K562 (cell line): ENCODE results near the gene MTG2. TPM values are rescaled to one million over a fixed set of nuclear protein-coding genes. Genes with fewer than 3 reads are reported as not detected.

Experiments used
- DPF2 ChIP-seq: fragments of 450-650 bp; IDR thresholded peaks from 2 replicates; pipeline ENCODE4 v1.6.1; 2016
- EHMT2 ChIP-seq: fragments of 450-650 bp; IDR thresholded peaks from 2 replicates; pipeline ENCODE4 v1.6.1; 2018; ENCODE audit warnings: antibody characterized with exemption
- FOXP4 ChIP-seq: sonication (generic); formaldehyde crosslinking; IDR thresholded peaks from 2 replicates; pipeline ENCODE4 v1.8.0; 2022; ENCODE audit warnings: mild to moderate bottlenecking, missing genetic modification reagents, borderline replicate concordance
- MEF2A ChIP-seq: IDR thresholded peaks from 2 replicates; pipeline ENCODE4 v1.6.1; 2011; ENCODE audit warnings: low read depth, mild to moderate bottlenecking, low read length, moderate library complexity; ENCODE audit not compliant: control insufficient read depth
- PHTF2 ChIP-seq: fragments of 250-450 bp; sonication (Bioruptor Pico); IDR thresholded peaks from 2 replicates; pipeline ENCODE4 v1.5.0; 2021; ENCODE audit warnings: mild to moderate bottlenecking
- RBM15 ChIP-seq: fragments of 200-400 bp; formaldehyde crosslinking; IDR thresholded peaks from 2 replicates; pipeline ENCODE4 v1.6.1; 2018; ENCODE audit warnings: mild to moderate bottlenecking, low read length, moderate library complexity; ENCODE audit not compliant: insufficient read depth
- TAF9B ChIP-seq: fragments of 450-650 bp; IDR thresholded peaks from 2 replicates; pipeline ENCODE4 v1.6.1; 2018; ENCODE audit warnings: mild to moderate bottlenecking; ENCODE audit not compliant: partially characterized antibody
- ZBTB11 ChIP-seq, 3 experiments: fragments of 200-800 bp in 1 of 3; fragments of 250-450 bp in 1 of 3; fragments of 450-650 bp in 1 of 3; sonication (Bioruptor Pico) in 1 of 3; sonication (Bioruptor generic) in 1 of 3; formaldehyde crosslinking in 1 of 3; IDR thresholded peaks; 2 replicates each; pipeline versions ENCODE4 v1.6.1 to v1.8.0; 2016 to 2022; ENCODE audit warnings: mild to moderate bottlenecking in 2 of 3, missing genetic modification characterization in 2 of 3, missing compliant biosample characterization in 1 of 3, moderate library complexity in 1 of 3
- ZFX ChIP-seq: sonication (generic); formaldehyde crosslinking; IDR thresholded peaks from 2 replicates; pipeline ENCODE4 v1.8.0; 2022; ENCODE audit warnings: mild to moderate bottlenecking, missing genetic modification reagents, moderate library complexity
- ZNF12 ChIP-seq: sonication (generic); formaldehyde crosslinking; IDR thresholded peaks from 2 replicates; pipeline ENCODE4 v1.4.0; 2020; ENCODE audit warnings: mild to moderate bottlenecking, missing genetic modification reagents
- ZNF280B ChIP-seq: fragments of 250-450 bp; sonication (Bioruptor Pico); IDR thresholded peaks from 2 replicates; pipeline ENCODE4 v1.5.1; 2021; ENCODE audit warnings: mild to moderate bottlenecking
- ZNF398 ChIP-seq: fragments of 250-450 bp; sonication (Bioruptor Pico); IDR thresholded peaks from 2 replicates; pipeline ENCODE4 v1.8.0; 2021; ENCODE audit warnings: moderate library complexity, mild to moderate bottlenecking, inconsistent platforms
- polyA plus RNA-seq, 8 experiments: library from polyadenylated mRNA; depleted of rRNA in 4 of 8; stranded (reverse) in 5 of 8; unstranded in 3 of 8; fragments of >200 nt; fragmentation: Nextera tagmentation in 2 of 8; fragmentation: Illumina TruSeq in 1 of 8; extraction: Ambion mirVana in 2 of 8; extraction: Trizol in 1 of 8; gene quantifications; 2 replicates each; pipeline versions ENCODE4 v1.2.1 to v1.2.3, GENCODE V29; 2011 to 2014; ENCODE audit warnings: inconsistent platforms in 1 of 8, missing spikeins in 1 of 8
- total RNA-seq, 7 experiments: library from RNA; depleted of rRNA in 6 of 7; stranded (reverse); fragments of >200 nt in 6 of 7; fragmentation: Illumina TruSeq in 2 of 7; extraction: Trizol in 2 of 7; gene quantifications; 2 replicates each; pipeline versions ENCODE4 v1.2.1 to v1.2.3, GENCODE V29; 2011 to 2021; ENCODE audit warnings: low replicate concordance in 1 of 7
- TF ChIP-seq, protein P1 (sequence below): fragments of 450-650 bp; IDR thresholded peaks from 2 replicates; pipeline ENCODE4 v1.7.1; 2018; ENCODE audit warnings: mild to moderate bottlenecking, low read depth; ENCODE audit not compliant: partially characterized antibody

Gene MTG2
- total and polyA plus RNA-seq, 9 of the 15 experiments (the other 6 are each of a cell fraction or from before 2014, with no cell fraction given) = 8.7 to 67.5 (median 44.5) TPM

- TF ChIP-seq PHTF2 (CRISPR knock-in tag) = no peak
- no peak for TF ChIP-seq RBM15
- peak; percentile 94 for TF ChIP-seq ZFX (CRISPR knock-in tag)
- TF ChIP-seq, protein P1, sequence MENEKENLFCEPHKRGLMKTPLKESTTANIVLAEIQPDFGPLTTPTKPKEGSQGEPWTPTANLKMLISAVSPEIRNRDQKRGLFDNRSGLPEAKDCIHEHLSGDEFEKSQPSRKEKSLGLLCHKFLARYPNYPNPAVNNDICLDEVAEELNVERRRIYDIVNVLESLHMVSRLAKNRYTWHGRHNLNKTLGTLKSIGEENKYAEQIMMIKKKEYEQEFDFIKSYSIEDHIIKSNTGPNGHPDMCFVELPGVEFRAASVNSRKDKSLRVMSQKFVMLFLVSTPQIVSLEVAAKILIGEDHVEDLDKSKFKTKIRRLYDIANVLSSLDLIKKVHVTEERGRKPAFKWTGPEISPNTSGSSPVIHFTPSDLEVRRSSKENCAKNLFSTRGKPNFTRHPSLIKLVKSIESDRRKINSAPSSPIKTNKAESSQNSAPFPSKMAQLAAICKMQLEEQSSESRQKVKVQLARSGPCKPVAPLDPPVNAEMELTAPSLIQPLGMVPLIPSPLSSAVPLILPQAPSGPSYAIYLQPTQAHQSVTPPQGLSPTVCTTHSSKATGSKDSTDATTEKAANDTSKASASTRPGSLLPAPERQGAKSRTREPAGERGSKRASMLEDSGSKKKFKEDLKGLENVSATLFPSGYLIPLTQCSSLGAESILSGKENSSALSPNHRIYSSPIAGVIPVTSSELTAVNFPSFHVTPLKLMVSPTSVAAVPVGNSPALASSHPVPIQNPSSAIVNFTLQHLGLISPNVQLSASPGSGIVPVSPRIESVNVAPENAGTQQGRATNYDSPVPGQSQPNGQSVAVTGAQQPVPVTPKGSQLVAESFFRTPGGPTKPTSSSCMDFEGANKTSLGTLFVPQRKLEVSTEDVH = peak; percentile 91
- no peak for TF ChIP-seq MEF2A
- TF ChIP-seq ZNF12 = peak; percentile 83
- no peak for TF ChIP-seq ZNF398 (CRISPR knock-in tag)
- TF ChIP-seq ZBTB11 (CRISPR knock-in tag; IDR thresholded peaks at IDR 0.05) = peak; percentile 62 to 94 (median 86); a peak in 4 of 6 replicates
- TF ChIP-seq ZNF280B (CRISPR knock-in tag) = no peak
- no peak for TF ChIP-seq EHMT2
- TF ChIP-seq FOXP4 (CRISPR knock-in tag) = peak; percentile 22; the same call in 1 of the 2 replicates
- TF ChIP-seq DPF2 = 0 out of 2 replicates have a peak, but pooled peaks have one; percentile 12
- TF ChIP-seq TAF9B = peak; percentile 82
These were observed at the start of gene MTG2 (continued) for GRCh38 chr20:62182469-62183425.
